Heart right ventricle (tissue), 16 donors: ENCODE results near the gene CIZ1. TPM values are rescaled to one million over a fixed set of nuclear protein-coding genes. Genes with fewer than 3 reads are reported as not detected.
A peak's percentile ranks its signal among the peaks of the same experiment; 100 is the strongest.

Source experiments
- ATAC-seq, 8 donors: fragments of 200-7000 bp; cut with Tn5 transposase; one replicate each; pipeline ENCODE4 v1.9.1; 2020; ENCODE audit warnings: mild to moderate bottlenecking in 8 of 8, moderate library complexity in 8 of 8, moderate number of reproducible peaks in 1 of 8
- DNase-seq, 2 donors: peaks; one replicate each; pipeline ENCODE4 v3.0.0-alpha.2; 2020
- H3K27ac ChIP-seq, 10 donors: fragments of 200-600 bp; sonication (generic) in 2 of 10; one replicate each; pipeline versions ENCODE4 v1.5.0 to v1.8.0; 2020 to 2022; ENCODE audit warnings: mild to moderate bottlenecking in 3 of 10
- H3K27me3 ChIP-seq, 7 donors: fragments of 200-600 bp; one replicate each; pipeline ENCODE4 v1.8.0; 2021 to 2022; ENCODE audit warnings: mild to moderate bottlenecking in 2 of 7
- H3K36me3 ChIP-seq, 9 donors: fragments of 200-600 bp; sonication (generic) in 1 of 9; one replicate each; pipeline versions ENCODE4 v1.5.0 to v1.8.0; 2020 to 2022; ENCODE audit warnings: mild to moderate bottlenecking in 2 of 9
- H3K4me1 ChIP-seq, 9 donors: fragments of 200-600 bp; sonication (generic) in 1 of 9; one replicate each; pipeline versions ENCODE4 v1.5.0 to v1.8.0; 2020 to 2022; ENCODE audit warnings: mild to moderate bottlenecking in 4 of 9
- H3K4me3 ChIP-seq, 10 donors: fragments of 200-600 bp; sonication (generic) in 2 of 10; one replicate each; pipeline versions ENCODE4 v1.5.0 to v1.8.0; 2020 to 2022; ENCODE audit warnings: mild to moderate bottlenecking in 7 of 10, moderate library complexity in 2 of 10
- H3K9me3 ChIP-seq, 11 donors: fragments of 200-600 bp in 10 of 11; sonication (generic) in 2 of 11; one replicate each; pipeline versions ENCODE4 v1.5.0 to v1.8.0; 2013 to 2022; ENCODE audit warnings: mild to moderate bottlenecking in 2 of 11, control low read depth in 1 of 11, moderate library complexity in 1 of 11
- WGBS, 2 donors: extraction: QIAGEN DNeasy Blood & Tissue Kit; methylation state at CpG; one replicate each; pipeline ENCODE4 v1.1.7; 2013; ENCODE audit warnings: inconsistent platforms in 1 of 2; 5-methylcytosine and 5-hydroxymethylcytosine counted together
- intact Hi-C, 10 donors: fragments of 100-400 bp; cut with DNase I; formaldehyde crosslinking; loops; one replicate each; pipeline versions ENCODE4 v1.11.1 to v1.14.2; 2022
- polyA plus RNA-seq, 2 donors: library from polyadenylated mRNA; stranded (reverse); fragments of 200-250 nt; gene quantifications; one replicate each; pipeline ENCODE4 v1.2.3, GENCODE V29; 2013
- total RNA-seq, 10 donors: library from RNA; stranded (reverse); fragmentation: NEBNext Ultra II Directional in 3 of 10; extraction: Animal tissue kit (Norgen Biotek cat#: 25700) in 3 of 10; gene quantifications; one replicate each; pipeline versions ENCODE4 v1.2.1 to v1.2.4, GENCODE V29; 2021 to 2023
- TF ChIP-seq, protein P1 (sequence below), 9 donors: fragments of 200-600 bp; sonication (generic) in 2 of 9; IDR thresholded peaks; one replicate each; pipeline versions ENCODE4 v1.5.0 to v1.8.0; 2021 to 2022; ENCODE audit warnings: antibody characterized with exemption in 9 of 9, mild to moderate bottlenecking in 5 of 9, moderate library complexity in 1 of 9
- donor health status: Arrhythmogenic right ventricular cardiomyopathy.
- donor health status: ischemic (EF 13 %, LVEDD 7.1; RV severe dilation, severe dysfunction).
- donor health status: healthy with polysubstance abuse.
- donor health status: DM: no; HTN: yes; CAD: no.
- donor health status: DM: no; HTN: no; CAD: no.
- donor health status: ischemic (EF 25% LVEDD 6.9; RV normal size, moderate dysfunction).
- donor health status: ischemic (EF 25% LVEDD 5.7; RV mildly dilated, moderate dysfunction).
- donor health status: healthy.
- donor health status: DM: yes; HTN: yes; CAD: no.
- donor health status: Ischemic cardiomyopathy.
- donor health status: ischemic (EF 35%, LVEDD 5.7; RV mildly dilated, moderate dysfunction).
- donor health status: nonischemic (EF 11% LVEDD 7.7; RV severe dilation, severe dysfunction).
- donor health status: DM: yes; HTN: yes; CAD: no.
- donor health status: PGD.
- donor health status: ischemic (EF 29% LVEDD 5.4; RV normal size, mild dysfunction).
- donor health status: nonischemic (EF 23%, LVEDD 6.1; RV moderate dilation, normal function).

CIZ1 gene
- total and polyA plus RNA-seq, 12 donors = 39.7 to 96.0 (median 75.0) TPM

DNA sequence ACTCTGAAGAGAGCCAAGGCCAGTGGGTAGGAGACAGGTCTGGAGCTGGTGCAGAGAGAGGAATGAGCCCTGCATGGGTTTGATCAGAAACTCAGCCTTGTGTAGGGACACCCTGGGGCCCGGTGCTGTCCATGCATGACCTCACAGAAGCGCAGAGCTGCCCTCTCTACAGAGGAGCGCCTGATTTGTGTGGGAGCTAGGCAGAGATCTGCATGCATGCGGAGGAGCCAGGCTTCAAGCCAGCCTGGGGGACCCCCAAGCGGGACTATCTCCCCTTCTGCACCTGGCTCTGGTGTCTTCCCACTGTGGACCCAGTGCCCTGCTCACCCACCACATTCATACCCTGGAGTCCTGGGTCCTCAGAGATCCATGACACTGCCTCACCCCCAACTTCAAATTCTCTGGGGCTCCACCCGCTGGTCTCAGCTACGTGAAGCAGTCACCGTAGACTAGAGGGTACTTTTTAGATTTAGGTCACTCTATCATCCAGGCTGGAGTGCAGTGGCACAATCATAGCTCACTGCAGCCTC, 44.7 kb downstream of the CIZ1 start:
- H3K27ac ChIP-seq = no peak overlapping the region
- H3K9me3 ChIP-seq = no peaks in the 10 kb centered on the region
- peaks cover 9 to 49% (median 24%) of the 10 kb centered on the region in 9 donors for H3K4me1 ChIP-seq
- DNase-seq = no peak
- intact Hi-C loops = no loop called here
- TF ChIP-seq, protein P1, sequence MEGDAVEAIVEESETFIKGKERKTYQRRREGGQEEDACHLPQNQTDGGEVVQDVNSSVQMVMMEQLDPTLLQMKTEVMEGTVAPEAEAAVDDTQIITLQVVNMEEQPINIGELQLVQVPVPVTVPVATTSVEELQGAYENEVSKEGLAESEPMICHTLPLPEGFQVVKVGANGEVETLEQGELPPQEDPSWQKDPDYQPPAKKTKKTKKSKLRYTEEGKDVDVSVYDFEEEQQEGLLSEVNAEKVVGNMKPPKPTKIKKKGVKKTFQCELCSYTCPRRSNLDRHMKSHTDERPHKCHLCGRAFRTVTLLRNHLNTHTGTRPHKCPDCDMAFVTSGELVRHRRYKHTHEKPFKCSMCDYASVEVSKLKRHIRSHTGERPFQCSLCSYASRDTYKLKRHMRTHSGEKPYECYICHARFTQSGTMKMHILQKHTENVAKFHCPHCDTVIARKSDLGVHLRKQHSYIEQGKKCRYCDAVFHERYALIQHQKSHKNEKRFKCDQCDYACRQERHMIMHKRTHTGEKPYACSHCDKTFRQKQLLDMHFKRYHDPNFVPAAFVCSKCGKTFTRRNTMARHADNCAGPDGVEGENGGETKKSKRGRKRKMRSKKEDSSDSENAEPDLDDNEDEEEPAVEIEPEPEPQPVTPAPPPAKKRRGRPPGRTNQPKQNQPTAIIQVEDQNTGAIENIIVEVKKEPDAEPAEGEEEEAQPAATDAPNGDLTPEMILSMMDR (IDR thresholded peaks at IDR 0.05) = no peak
- no peak overlapping the region for H3K4me3 ChIP-seq
- no peaks in the 10 kb centered on the region for H3K27me3 ChIP-seq
- ATAC-seq = no peak
- no peaks in the 10 kb centered on the region for H3K36me3 ChIP-seq
- WGBS, 2 donors = 95% methylated on average over 8 of the region's 8 CpGs

- 82 to 83% methylated on average over 13 of the region's 13 CpGs for WGBS, 2 donors
- DNase-seq = peak in 1 of 2 donors; percentile 8
Observed at GRCh38 chr9:128145951-128146351, 45.4 kb downstream of the CIZ1 start.

DNA sequence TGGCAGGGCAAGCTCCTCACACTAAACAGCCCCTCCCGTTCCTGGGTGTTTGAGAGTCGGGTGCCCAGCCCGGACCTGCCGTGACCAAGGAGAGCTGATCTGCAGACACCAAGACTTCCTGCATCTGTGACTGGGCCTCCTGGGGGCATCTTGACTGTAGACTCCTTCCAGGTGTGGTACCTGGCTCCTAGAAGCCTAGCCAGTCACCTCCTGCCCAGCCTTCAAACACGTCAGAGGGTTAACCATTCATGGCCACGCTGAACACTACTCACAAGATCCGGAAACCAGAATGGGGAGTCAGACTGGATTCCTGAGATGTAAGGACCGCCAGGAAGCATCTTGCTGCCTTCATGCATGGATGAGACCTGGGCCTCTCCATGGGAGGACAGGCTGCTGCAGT, 45.8 kb downstream of the CIZ1 start:
- no peaks in the 10 kb centered on the region for H3K27me3 ChIP-seq
- H3K9me3 ChIP-seq = no peaks in the 10 kb centered on the region
- H3K36me3 ChIP-seq = no peaks in the 10 kb centered on the region
- ATAC-seq (no peak), DNase-seq (peak in 1 of 2 donors; percentile 3)
- H3K27ac ChIP-seq = no peak overlapping the region
- H3K4me1 ChIP-seq = peaks cover 9 to 44% (median 24%) of the 10 kb centered on the region in 9 donors
- TF ChIP-seq, protein P1 (IDR thresholded peaks at IDR 0.05) = no peak
- intact Hi-C loops = no loop called here
- H3K4me3 ChIP-seq = no peak overlapping the region
- WGBS, 2 donors = 84 to 85% methylated on average over 8 of the region's 8 CpGs

More at GRCh38 chr9:128145951-128146351, 45.4 kb downstream of the CIZ1 start:
- H3K4me1 ChIP-seq = peaks cover 9 to 48% (median 24%) of the 10 kb centered on the region in 9 donors
- ATAC-seq = no peak
- no peak overlapping the region for H3K4me3 ChIP-seq
- TF ChIP-seq, protein P1 (IDR thresholded peaks at IDR 0.05) = no peak
- H3K36me3 ChIP-seq = no peaks in the 10 kb centered on the region
- intact Hi-C loops = no loop called here
- H3K27me3 ChIP-seq = no peaks in the 10 kb centered on the region
- no peaks in the 10 kb centered on the region for H3K9me3 ChIP-seq
- H3K27ac ChIP-seq = no peak overlapping the region

GRCh38 chr9:128144239-128145181, 46.9 kb downstream of the CIZ1 start:
- peaks cover 5 to 36% (median 24%) of the 10 kb centered on the region in 9 donors for H3K4me1 ChIP-seq
- peak overlapping the region in 8 of 10 donors; percentile 4 to 68 (median 47) for H3K27ac ChIP-seq
- peak in 1 of 2 donors; percentile 7 for DNase-seq
- H3K27me3 ChIP-seq = no peaks in the 10 kb centered on the region
- no peaks in the 10 kb centered on the region for H3K36me3 ChIP-seq
- TF ChIP-seq, protein P1 (IDR thresholded peaks at IDR 0.05) = no peak
- no peaks in the 10 kb centered on the region for H3K9me3 ChIP-seq
- no peak for ATAC-seq
- H3K4me3 ChIP-seq = no peak overlapping the region
- intact Hi-C loops = no loop called here
- 91 to 92% methylated on average over 22 of the region's 22 CpGs for WGBS, 2 donors
